ENCODE measurements around the gene B9D1.

Gene B9D1

GRCh38 chr17:19316761-19317358 lies 45.7 kb downstream of the B9D1 start:
- DNase-seq: no peak

DNA sequence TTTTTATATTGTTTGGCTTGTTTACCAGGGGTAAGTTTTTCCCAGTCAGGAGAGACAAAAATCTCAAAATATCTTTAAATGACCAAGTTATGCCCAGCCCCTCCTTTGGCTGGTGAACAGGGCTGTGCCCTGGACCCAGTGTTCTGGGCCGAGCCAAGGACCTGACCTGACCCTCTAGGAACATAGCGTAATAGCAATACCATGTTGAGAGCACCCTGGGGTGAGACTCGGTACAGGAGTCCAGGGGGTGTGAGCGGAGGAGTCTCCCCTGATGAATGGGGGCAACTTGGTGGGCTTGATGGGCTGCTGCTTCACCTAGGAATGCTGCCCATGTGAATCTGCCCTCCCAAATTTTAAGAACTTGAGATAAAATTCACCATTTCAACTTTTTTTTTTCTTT lies 47.4 kb downstream of the B9D1 start:
- DNase-seq: no peak

DNA sequence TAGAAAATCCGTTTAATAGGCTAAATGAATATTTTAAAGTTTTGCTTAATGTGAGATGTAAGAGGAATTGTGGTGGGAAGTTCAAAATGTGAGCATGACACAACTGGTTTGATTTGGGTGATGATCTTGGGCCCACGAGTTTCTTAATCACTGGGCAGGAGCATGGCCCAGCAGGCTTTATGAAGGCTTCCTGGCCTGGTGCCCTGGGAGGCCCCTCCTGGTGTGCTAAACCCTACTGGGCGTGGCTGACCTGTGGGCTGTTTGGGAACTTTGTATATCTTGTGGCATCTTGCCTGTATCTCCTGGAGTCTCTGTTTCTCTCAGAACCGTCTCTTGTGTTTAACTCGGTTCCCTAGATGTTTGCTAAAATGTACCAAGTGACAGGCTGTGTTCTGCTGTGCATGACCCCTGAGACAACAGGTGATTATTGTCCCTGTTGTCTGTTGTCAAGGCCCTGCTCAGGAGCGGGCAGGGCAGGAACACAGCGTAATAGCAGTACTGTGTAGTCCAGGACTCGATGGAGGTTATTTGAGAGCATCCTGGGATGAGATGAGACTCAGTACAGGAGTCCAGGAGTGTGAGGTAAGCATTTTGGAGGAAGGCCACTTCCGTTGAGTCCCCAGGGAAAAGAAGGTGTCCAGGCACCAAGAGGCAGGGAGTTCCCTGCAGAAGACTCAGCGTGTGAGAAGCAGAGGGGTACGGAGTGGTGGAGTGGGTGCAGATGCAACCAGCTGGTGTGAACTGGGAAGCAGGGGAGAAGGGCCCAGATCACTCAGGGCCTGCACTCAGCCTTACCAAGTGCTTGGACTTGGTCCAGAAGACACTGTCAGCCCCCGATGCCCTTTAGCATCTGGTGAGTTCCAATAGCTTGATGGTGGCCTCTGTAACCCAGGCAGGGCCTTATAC lies 48.5 kb downstream of the B9D1 start:
- no peak for DNase-seq

DNA sequence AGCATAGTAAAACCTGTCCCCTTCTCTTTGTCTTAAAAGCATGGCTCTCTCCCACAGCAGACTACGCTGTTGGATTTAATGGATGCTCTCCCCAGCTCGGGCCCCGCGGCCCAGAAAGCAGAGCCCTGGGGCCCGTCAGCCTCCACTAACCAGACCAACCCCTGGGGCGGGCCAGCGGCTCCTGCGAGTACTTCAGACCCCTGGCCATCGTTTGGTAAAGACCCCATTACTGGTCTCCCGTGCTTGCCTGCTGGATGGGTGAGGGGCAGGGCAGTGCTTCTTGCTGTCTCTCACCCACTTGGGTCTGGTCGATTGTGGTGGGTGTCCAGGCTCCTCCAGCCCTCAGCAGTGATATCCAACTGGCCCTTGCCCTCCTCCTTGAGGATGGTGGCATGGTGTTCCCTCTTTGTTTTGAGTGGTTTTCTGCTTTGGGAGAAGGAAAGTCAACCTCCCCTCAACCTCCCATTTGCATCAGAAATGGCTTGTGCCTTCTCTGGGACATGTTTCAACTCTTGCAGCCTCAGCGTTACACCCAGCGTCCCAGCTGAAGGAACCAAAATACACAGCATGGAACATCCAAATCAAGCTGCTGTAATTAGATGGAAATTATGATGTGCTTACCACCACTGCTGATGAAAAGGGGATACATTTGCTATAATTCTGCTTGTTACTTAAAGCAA lies 49.3 kb downstream of the B9D1 start:
- DNase-seq: no peak

- no peak for DNase-seq
These were observed 50.1 kb downstream of the B9D1 start for GRCh38 chr17:19312406-19312805.

- DNase-seq: peak; percentile 24
These were observed 50.9 kb downstream of the B9D1 start for GRCh38 chr17:19311421-19312215.

GRCh38 chr17:19311016-19311415 lies 51.5 kb downstream of the B9D1 start:
- DNase-seq: no peak

GRCh38 chr17:19310151-19310550 lies 52.4 kb downstream of the B9D1 start:
- DNase-seq: no peak

DNA sequence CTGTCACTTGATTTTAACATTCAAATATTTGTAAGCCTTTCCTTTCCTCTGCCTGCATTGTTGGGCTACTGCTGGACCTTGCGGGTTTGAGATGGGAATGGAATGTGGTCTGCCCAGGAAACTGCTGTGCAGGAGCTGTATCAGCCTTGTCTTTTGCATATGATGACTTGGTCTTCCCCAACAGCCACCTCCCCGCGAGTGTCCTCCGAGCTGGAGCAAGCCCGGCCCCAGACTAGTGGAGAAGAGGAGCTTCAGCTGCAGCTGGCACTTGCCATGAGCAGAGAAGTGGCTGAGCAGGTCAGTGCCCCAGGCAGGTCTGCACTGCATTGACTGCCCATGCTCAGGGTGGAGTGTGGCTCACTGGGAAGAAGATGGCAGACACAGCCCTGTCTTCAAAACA lies 52.8 kb downstream of the B9D1 start:
- no peak for DNase-seq

DNA sequence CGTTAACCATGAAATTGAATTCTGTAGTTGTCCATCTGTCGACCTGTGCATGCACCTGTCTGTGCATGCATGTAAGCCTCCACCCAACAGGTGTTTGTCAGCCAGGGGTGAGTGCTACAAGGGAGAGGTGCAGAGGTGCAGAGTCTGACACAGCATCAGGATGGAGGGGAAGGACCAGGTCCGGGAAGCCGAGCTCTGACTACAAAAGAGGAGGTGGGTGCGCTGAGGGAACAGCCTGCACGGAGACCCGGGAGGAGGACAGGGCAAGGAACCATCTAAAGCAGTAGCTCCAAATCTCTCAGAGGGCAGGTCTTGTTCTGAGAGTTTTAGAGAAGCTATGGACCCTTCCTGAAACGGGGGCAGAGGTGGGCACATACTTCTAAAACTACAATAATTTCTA lies 54.1 kb downstream of the B9D1 start:
- no peak for DNase-seq

GRCh38 chr17:19307521-19307920 lies 55.0 kb downstream of the B9D1 start:
- no peak for DNase-seq

- DNase-seq: no peak
These were observed 56.1 kb downstream of the B9D1 start for GRCh38 chr17:19306160-19307111.

DNA sequence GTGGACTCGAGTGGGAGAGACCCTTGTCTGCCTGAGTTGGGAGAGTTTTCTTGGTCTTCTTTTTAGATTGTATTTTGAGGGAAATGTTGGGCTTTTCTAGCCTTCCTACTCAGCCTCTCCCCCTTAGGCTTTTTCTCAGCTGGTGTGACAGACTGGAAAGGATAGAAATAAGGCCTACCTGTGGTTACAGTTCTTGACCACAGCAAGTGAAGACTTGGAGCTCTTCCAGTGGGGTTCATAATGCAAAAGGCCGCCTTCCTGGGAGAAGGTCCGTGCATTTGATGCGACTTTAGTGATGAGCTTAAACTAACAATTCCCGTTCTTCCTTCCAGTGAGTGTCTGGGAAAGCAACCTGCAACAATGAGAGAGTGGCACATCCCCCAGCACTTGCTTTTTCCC lies 56.8 kb downstream of the B9D1 start:
- no peak for DNase-seq

- DNase-seq: no peak
These were observed 57.3 kb downstream of the B9D1 start for GRCh38 chr17:19305256-19305655.

GRCh38 chr17:19304751-19305150 lies 57.8 kb downstream of the B9D1 start:
- DNase-seq: no peak

- peak; percentile 40 for DNase-seq
These were observed 58.3 kb downstream of the B9D1 start for GRCh38 chr17:19304209-19304608.

DNA sequence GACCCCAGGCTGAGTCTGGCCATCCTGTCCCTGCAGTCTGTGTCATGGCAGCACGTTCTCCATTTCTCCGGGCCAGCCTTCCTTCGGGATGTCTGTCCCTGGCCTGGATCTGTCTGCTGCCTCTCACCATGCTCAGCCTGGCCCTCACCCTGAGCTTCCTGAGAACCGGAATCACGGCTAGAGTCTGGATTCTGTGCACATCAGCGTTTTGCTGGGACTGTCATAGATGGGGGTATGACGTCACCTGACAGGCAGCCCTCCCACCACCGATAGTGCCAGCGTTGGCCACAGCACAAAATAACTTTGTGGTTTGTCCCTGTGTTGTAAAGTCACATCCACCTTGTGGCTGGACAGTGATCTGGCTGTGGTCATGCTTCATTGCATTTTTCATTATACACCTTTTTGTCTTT lies 59.2 kb downstream of the B9D1 start:
- no peak for DNase-seq

DNA sequence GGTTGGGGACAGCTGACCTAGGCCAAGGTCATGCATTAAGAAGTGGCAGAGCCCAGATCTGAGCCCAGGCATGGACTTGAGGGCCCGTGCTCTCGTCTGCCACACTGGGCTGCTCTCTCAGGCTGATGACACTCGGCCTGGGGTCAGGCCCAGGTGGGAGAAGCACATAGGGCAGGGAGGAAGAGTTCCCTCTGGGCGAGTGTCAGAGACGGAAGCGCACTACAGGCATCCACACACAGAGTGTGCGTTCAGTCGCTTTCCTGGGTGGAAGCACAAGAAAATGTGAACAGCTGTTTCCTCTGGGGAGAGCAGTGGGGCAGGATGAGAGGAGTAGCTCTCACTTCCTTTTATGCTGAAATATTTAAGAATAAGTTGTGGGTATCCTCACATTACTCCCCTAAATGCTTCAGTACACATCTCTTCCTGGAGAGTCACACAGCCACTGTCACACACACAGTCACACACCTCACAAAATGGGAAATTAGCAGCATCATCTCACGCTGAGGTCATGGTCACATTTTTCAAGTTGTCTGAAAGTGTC lies 59.7 kb downstream of the B9D1 start:
- DNase-seq: no peak

- DNase-seq: no peak
These were observed 60.5 kb downstream of the B9D1 start for GRCh38 chr17:19301973-19302372.

DNA sequence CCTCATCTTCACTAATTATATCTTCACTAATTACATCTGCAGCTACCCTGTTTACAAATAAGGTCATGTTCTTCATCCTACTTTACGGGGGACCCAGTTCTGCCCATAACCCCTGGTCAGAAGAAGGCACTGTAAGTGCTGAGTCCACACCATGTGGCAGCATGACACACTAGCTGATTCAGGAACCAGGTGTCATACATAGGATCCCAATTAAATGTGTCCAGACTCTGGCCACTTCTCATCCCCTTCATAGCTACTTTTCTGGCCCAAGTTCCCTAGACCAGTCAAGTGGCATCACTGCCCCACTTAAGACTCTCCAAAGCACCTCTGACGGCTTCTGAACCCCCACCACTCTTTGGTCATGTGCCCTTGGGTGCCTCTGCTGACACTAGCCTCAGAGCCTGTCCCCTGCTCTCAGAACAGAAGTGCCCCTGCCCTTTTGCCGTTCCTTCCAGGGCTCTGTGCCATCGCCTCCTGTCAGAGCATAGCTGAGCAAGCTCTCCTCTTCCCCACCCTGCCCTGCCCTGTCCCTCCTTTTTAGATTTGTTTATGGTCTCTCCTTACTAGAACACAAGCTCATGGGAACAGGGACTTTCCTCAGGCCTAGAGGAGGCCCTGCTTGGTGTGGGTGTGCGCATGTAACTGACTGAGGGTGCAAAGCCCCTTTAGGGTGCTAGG lies 61.1 kb downstream of the B9D1 start:
- DNase-seq: no peak

- DNase-seq: no peak
These were observed 62.7 kb downstream of the B9D1 start for GRCh38 chr17:19299866-19300265.

Measured in fibroblast of skin of right biceps (primary cell).